Measurements from ENCODE around the gene PNLIPRP3. TPM values are rescaled to one million over a fixed set of nuclear protein-coding genes. Genes with fewer than 3 reads are reported as not detected.

The PNLIPRP3 gene
- polyA plus RNA-seq, 1 experiment = not detected

GRCh38 chr10:116477986-116478664 is 50.5 kb downstream of the PNLIPRP3 start:
- no peaks in the 10 kb centered on the region for H3K27me3 ChIP-seq (ENCODE audit: control insufficient read depth, insufficient read depth, low read length)
- no peak for DNase-seq (ENCODE audit: low read depth, low spot score)
- no peak overlapping the region for H3K27ac ChIP-seq (ENCODE audit: low read depth, low read length)
- CTCF ChIA-PET = interaction anchor here (0.9 kb wide), 1 partner anchor 12 kb away, joined by 3 read pairs; no protein-coding TSS in a partner anchor
- POLR2A ChIA-PET = no interaction called here
- no peaks in the 10 kb centered on the region for H3K9me3 ChIP-seq (ENCODE audit: control insufficient read depth, insufficient read depth, low read length)
- TF ChIP-seq, protein P1, sequence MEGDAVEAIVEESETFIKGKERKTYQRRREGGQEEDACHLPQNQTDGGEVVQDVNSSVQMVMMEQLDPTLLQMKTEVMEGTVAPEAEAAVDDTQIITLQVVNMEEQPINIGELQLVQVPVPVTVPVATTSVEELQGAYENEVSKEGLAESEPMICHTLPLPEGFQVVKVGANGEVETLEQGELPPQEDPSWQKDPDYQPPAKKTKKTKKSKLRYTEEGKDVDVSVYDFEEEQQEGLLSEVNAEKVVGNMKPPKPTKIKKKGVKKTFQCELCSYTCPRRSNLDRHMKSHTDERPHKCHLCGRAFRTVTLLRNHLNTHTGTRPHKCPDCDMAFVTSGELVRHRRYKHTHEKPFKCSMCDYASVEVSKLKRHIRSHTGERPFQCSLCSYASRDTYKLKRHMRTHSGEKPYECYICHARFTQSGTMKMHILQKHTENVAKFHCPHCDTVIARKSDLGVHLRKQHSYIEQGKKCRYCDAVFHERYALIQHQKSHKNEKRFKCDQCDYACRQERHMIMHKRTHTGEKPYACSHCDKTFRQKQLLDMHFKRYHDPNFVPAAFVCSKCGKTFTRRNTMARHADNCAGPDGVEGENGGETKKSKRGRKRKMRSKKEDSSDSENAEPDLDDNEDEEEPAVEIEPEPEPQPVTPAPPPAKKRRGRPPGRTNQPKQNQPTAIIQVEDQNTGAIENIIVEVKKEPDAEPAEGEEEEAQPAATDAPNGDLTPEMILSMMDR (IDR thresholded peaks at IDR 0.05; ENCODE audit: low read depth, low read length) = no peak
- H3K4me3 ChIP-seq (ENCODE audit: low read depth, low read length) = no peak overlapping the region

- ChIA-PET POLR2A (no interaction called here), CTCF (interaction anchor here (0.8 kb wide), 1 partner anchor 43 kb away, joined by 3 read pairs; no protein-coding TSS in a partner anchor)
- DNase-seq (ENCODE audit: low read depth, low spot score) = no peak
- H3K27me3 ChIP-seq (ENCODE audit: control insufficient read depth, insufficient read depth, low read length) = no peaks in the 10 kb centered on the region
- H3K27ac ChIP-seq (ENCODE audit: low read depth, low read length) = no peak overlapping the region
- no peaks in the 10 kb centered on the region for H3K9me3 ChIP-seq (ENCODE audit: control insufficient read depth, insufficient read depth, low read length)
- H3K4me3 ChIP-seq (ENCODE audit: low read depth, low read length) = no peak overlapping the region
- TF ChIP-seq, protein P1 (IDR thresholded peaks at IDR 0.05; ENCODE audit: low read depth, low read length) = no peak
Observed at GRCh38 chr10:116486770-116487448, 59.3 kb downstream of the PNLIPRP3 start.

- CTCF ChIA-PET = interaction anchor here (0.6 to 0.8 kb wide), 2 partner anchors 43 to 670 kb away, joined by 3 read pairs; no protein-coding TSS in a partner anchor
- Histone ChIP-seq H3K9me3 (ENCODE audit: control insufficient read depth, insufficient read depth, low read length) (no peaks in the 10 kb centered on the region), H3K4me3 (ENCODE audit: low read depth, low read length) (no peak overlapping the region), H3K27me3 (ENCODE audit: control insufficient read depth, insufficient read depth, low read length) (no peaks in the 10 kb centered on the region), H3K27ac (ENCODE audit: low read depth, low read length) (no peak overlapping the region)
- TF ChIP-seq, protein P1 (IDR thresholded peaks at IDR 0.05; ENCODE audit: low read depth, low read length) = no peak
- no peak for DNase-seq (ENCODE audit: low read depth, low spot score)
- POLR2A ChIA-PET = no interaction called here
Observed at GRCh38 chr10:116487522-116488430, 60.1 kb downstream of the PNLIPRP3 start.

- Histone ChIP-seq H3K27me3 (ENCODE audit: control insufficient read depth, insufficient read depth, low read length) (no peaks in the 10 kb centered on the region), H3K27ac (ENCODE audit: low read depth, low read length) (no peak overlapping the region), H3K9me3 (ENCODE audit: control insufficient read depth, insufficient read depth, low read length) (no peaks in the 10 kb centered on the region), H3K4me3 (ENCODE audit: low read depth, low read length) (no peak overlapping the region)
- ChIA-PET CTCF (interaction anchor here (0.5 to 1.7 kb wide), 15 partner anchors 10 to 1058 kb away, joined by 3 to 6 read pairs (median 3); no protein-coding TSS in a partner anchor), POLR2A (no interaction called here)
- TF ChIP-seq, protein P1 (IDR thresholded peaks at IDR 0.05; ENCODE audit: low read depth, low read length) = no peak
- no peak for DNase-seq (ENCODE audit: low read depth, low spot score)
Observed at GRCh38 chr10:116489460-116489859, 61.8 kb downstream of the PNLIPRP3 start.

All from AG04450 (cell line).